GM19240 (cell line): ENCODE results near the gene HPGDS.
"Not testable (repeated sequence)": the region's sequence is repeated elsewhere in the genome, so short reads cannot be mapped to it uniquely, and the experiment has no call there.

Source experiments
- DNase-seq: peaks from one replicate; pipeline ENCODE4 v3.0.0; 2011; ENCODE audit warnings: low spot score; ENCODE audit not compliant: insufficient read length

HPGDS gene

GRCh38 chr4:94342694-94343093 is at the start of gene HPGDS:
HPGDS (minus strand) TSS chr4:94342836; CDS start chr4:94334629, 8,207 bp downstream.
- DNase-seq = no peak

- peak; percentile 4 for DNase-seq
Observed at GRCh38 chr4:94390804-94391410, 48.3 kb upstream of the HPGDS start.

- no peak for DNase-seq
Observed at GRCh38 chr4:94389595-94390267, 47.1 kb upstream of the HPGDS start.

- DNase-seq = not testable (repeated sequence)
Observed at GRCh38 chr4:94387965-94388364, 45.3 kb upstream of the HPGDS start.

GRCh38 chr4:94385452-94385851 is 42.8 kb upstream of the HPGDS start:
- DNase-seq = not testable (repeated sequence)

GRCh38 chr4:94382891-94383290 is 40.3 kb upstream of the HPGDS start:
- not testable (repeated sequence) for DNase-seq

GRCh38 chr4:94378047-94378446 is 35.4 kb upstream of the HPGDS start:
- no peak for DNase-seq

- DNase-seq = no peak
Observed at GRCh38 chr4:94377294-94377693, 34.7 kb upstream of the HPGDS start.

GRCh38 chr4:94375364-94375763 is 32.7 kb upstream of the HPGDS start:
- no peak for DNase-seq

GRCh38 chr4:94373752-94374151 is 31.1 kb upstream of the HPGDS start:
- DNase-seq = no peak

GRCh38 chr4:94372991-94373390 is 30.4 kb upstream of the HPGDS start:
- DNase-seq = no peak

GRCh38 chr4:94372228-94372978 is 29.8 kb upstream of the HPGDS start:
- no peak for DNase-seq

- no peak for DNase-seq
Observed at GRCh38 chr4:94371290-94371689, 28.7 kb upstream of the HPGDS start.

GRCh38 chr4:94370533-94371254 is 28.1 kb upstream of the HPGDS start:
- DNase-seq = no peak

- no peak for DNase-seq
Observed at GRCh38 chr4:94369046-94369445, 26.4 kb upstream of the HPGDS start.

GRCh38 chr4:94368459-94368858 is 25.8 kb upstream of the HPGDS start:
- no peak for DNase-seq

- DNase-seq = no peak
Observed at GRCh38 chr4:94365304-94365703, 22.7 kb upstream of the HPGDS start.

- DNase-seq = no peak
Observed at GRCh38 chr4:94364527-94364926, 21.9 kb upstream of the HPGDS start.

GRCh38 chr4:94363136-94363655 is 20.6 kb upstream of the HPGDS start:
- no peak for DNase-seq

- DNase-seq = no peak
Observed at GRCh38 chr4:94359838-94360237, 17.2 kb upstream of the HPGDS start.

- no peak for DNase-seq
Observed at GRCh38 chr4:94359221-94359620, 16.6 kb upstream of the HPGDS start.

- DNase-seq = no peak
Observed at GRCh38 chr4:94358101-94358500, 15.5 kb upstream of the HPGDS start.
